ENCODE results near the gene CRTC1.

CRTC1 gene

GRCh38 chr19:18772620-18773587, 89.4 kb downstream of the CRTC1 start:
- no peak for DNase-seq

GRCh38 chr19:18773682-18774081, 90.2 kb downstream of the CRTC1 start:
- no peak for DNase-seq

GRCh38 chr19:18774107-18774506, 90.6 kb downstream of the CRTC1 start:
- no peak for DNase-seq

- DNase-seq: no peak
Measured at GRCh38 chr19:18774782-18775444, 91.4 kb downstream of the CRTC1 start.

DNA sequence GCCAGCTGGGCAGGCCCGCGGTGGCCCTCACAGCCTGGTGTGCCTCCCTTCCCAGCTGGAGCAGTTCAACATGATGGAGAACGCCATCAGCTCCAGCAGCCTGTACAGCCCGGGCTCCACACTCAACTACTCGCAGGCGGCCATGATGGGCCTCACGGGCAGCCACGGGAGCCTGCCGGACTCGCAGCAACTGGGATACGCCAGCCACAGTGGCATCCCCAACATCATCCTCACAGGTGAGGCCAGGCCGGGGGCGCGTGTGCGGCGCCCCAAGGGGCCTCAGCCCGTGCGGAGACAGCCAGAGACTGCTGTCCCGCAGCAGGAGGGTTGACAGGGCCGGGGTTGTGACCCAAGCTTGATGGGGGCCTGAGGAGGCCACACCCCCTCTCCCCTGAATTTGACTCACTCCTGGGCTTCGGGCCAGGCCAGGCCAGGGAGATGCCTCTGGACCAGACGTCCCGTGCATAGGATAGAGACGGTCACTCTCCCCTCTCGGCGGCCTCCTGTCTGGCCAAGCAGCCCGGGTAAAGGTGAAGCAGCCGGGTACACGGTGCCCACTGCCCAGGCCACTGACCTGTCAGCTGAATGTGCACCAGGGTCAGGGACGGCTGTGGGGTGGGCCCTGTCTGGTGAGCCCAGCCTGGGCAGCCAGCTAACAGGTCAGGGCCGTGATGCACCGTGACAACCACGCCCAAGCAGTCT, 92.3 kb downstream of the CRTC1 start:
- DNase-seq: no peak

DNA sequence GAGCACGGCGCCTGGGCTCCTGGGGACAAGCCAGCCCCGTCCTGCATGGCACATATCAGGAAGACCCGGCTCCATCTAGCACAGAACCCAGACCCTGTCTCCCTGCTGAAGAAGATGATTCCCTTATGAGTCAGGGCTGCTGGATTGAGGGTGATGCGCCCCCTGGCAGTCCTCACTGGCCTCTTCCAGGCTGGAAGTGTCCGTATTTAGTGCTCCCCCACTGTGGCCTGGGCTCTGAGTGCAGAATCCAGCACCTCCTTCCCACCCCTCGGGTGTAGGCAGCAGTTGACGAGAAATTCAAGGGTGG, 92.8 kb downstream of the CRTC1 start:
- DNase-seq: no peak

DNA sequence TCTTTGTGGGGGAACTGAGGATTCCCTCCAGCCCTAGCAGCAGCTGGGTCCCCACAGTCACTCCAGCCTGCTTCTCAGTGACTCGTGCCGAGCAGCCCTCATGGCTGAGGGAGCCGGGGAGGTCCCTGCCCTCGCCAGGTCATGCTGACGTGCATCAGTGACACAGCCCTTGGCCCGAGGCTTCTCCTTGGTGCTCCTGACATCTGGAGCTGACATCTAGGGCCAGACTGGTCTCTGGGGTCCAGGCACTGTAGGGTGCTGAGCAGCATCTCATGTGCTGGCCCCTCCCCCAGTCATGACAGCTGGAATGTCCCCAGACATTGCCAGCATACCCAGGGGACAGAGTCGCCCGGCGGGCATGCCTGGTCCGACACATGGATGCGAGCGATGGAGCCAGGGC, 93.3 kb downstream of the CRTC1 start:
- DNase-seq: no peak

- DNase-seq: no peak
Measured at GRCh38 chr19:18777301-18778075, 94.0 kb downstream of the CRTC1 start.

GRCh38 chr19:18778076-18778389, 94.6 kb downstream of the CRTC1 start:
- DNase-seq: no peak

DNA sequence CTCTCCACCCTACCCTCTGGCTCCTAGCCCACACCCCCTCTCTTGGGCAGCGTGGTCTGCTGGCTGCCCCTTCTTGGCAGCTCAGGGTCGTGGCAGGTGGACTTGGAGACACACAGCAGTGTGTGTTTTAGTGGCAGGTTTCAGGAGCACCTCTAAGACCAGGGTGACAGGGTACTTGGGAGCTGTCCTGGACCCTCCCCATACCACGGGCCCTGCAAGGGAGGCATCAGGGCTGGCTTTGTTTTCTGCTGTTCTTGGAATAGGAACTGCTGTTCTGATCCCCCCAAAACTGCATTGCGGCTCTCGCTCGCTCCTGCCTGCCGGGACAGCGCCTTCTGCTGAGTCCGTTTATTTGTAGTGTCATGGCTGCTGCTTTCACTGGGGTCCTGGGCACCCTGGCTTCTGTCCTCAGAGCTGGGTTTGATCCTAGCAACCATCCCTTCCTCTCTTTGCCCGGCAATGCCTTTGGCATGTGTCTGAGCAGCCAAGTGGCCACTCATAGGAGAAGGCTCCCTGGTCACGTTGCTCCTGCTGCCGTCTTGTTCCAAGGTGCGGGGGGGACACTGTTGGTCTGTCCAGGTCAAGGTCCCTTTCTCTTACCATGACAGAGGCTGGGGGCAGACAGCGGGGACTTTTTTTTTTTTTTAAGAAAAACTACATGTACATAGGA, 95.5 kb downstream of the CRTC1 start:
- DNase-seq: no peak

DNA sequence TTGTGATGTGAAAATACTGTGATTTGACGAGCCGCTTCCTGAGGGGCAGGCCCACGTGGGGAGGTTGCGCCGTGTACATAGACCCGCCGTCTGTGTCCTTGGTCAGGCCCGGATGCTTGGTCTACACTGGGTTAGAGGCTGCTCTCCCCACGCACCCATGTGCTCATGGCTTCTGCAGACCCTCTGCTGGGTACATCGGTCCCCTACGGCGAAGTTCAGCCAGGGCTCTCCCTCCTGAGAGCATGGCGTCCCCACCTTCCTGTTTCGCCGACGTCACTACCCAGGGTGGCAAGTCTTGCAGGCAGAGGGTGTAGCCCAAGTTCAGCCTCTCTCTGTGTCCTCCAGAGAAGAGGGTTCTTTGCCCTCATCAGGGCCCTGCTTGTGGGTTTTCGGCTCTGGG, 96.6 kb downstream of the CRTC1 start:
- no peak for DNase-seq

DNA sequence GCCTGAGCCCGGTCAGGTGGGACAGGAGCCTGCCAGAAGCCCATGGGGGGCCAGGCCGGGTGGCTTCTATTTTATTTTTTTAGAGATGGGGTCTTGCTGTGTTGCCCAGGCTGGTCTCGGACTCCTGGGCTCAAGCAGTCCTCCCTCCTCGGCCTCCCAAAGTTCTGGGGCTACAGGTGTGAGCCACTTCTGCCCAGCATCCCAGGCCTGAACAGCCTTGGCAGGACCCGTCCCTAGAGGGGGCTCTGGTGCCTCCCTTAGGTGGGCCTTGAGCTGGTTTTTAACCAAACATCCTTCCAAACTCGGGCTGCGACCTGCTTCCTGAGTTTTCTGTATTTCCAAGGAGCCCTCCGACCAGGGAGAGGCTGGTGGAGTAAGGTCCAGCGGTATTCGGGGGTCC, 97.2 kb downstream of the CRTC1 start:
- DNase-seq: no peak

DNA sequence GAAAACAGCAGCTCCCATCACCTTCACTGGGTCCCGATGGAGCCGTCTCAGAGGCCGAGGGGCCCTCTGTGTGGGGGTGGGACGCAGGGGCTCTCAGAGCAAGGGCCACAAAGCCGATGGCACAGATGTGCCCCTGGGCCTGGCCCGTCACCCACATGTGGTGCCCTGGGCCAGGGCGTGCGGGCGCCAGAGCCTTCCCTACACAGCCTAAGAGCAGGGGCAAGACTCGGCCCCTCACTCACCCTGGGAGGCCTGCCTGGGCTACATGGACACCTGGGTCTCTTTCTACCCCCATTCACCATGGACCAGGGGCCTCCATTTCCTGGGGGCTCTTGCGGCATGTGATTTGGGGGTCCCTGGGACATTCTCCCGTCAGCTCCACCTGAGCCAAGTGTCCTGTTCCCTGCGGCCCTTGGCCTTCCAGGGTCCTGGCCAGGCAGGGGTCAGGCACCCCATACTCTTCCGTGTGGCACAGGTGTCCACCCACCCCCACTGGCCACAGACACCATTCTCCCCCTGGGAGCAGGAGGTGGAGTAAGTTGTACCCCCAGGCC, 97.6 kb downstream of the CRTC1 start:
- no peak for DNase-seq

DNA sequence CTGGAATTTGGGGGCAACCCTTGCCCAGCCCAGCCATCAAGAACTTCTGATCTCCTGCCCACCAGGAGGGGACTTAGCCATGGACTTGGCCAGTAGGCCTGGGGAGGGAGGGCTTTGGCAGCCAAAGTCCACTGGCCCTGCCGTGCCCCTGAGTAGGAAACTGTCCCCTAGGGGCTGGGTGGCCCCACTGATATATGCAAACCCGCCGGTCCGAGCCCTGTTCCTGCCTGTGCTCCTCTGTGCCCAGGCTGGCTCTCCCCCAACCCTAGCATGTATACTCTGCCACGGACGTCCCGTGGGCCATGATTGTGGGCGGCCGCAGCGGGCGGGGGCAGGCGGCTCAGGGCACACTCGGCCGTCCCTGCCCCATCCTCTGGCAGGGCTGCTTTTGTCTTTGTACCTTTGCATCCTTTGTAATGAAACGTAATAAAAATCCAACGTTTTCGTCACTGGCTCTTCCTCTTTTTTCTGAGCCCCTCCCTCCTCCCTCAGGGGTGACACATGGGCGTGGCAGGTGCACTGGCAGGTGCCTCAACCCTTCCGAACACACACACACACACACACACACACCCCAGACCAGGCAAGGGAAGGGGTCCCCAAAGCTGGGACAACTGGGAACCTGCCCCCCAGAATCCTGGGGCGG, 98.5 kb downstream of the CRTC1 start:
- no peak for DNase-seq

GRCh38 chr19:18782559-18783225, 99.2 kb downstream of the CRTC1 start:
- no peak for DNase-seq

DNA sequence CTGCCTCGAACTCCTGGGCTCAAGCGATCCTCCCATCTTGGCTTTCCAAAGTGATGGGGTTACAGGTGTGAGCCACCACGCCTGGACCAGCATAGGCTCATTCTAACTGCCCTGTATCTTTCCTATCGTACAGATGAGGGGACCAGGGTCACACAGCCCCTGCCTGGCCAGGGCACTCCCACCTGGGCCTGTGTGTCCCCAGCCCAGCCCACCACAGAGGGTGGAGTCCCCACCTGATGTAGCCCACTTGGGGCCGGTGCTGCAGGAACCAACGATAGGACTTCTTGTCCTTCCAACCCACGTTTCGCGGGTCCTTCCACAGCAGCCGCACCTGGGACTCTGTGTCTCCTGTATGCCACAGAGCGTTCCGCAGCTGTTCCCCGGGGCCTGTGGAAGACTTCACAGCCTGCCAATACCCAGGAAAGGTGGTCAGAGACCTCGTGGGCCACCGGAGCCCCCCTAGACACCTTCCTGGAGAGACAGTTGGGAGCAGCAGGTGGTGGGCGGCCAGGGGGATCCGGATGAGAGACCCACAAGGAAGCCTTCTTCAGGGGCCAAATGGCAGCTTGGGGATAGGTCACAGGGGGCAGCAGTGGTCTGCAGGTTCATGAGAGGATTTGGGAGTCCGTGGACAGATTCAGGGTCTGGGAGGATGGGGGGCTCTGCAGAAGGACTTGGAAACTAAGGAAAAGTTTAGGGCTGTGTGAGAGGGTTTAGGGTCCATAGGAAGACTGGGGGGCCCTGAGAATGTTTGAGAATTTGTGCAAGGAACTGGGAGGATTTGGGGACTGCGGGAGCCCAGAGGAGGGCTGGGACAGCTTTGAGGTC, 100.7 kb downstream of the CRTC1 start:
- DNase-seq: no peak

GRCh38 chr19:18784786-18785120, 101.3 kb downstream of the CRTC1 start:
- DNase-seq: no peak

- DNase-seq: peak; percentile 85
Measured at GRCh38 chr19:18785179-18786124, 102.0 kb downstream of the CRTC1 start.
